Endodermal cell (in vitro differentiated cells): Measurements from ENCODE around the gene THSD4. TPM values are rescaled to one million over a fixed set of nuclear protein-coding genes. Genes with fewer than 3 reads are reported as not detected.

ENCODE experiments used
- DNase-seq: peaks from one replicate; pipeline ENCODE4 v3.0.0-alpha.2; 2017
- H3K27ac ChIP-seq: 2 replicates; pipeline ENCODE4 v1.5.1; 2013; ENCODE audit warnings: mild to moderate bottlenecking, low read depth, low read length, moderate library complexity
- H3K27me3 ChIP-seq: 2 replicates; pipeline ENCODE4 v1.6.1; 2013; ENCODE audit warnings: mild to moderate bottlenecking, low read length, moderate library complexity; ENCODE audit not compliant: insufficient read depth, control insufficient read depth, poor library complexity, severe bottlenecking
- H3K36me3 ChIP-seq: 2 replicates; pipeline ENCODE4 v1.7.0; 2013; ENCODE audit warnings: mild to moderate bottlenecking, low read length, moderate library complexity; ENCODE audit not compliant: control insufficient read depth, insufficient read depth
- H3K4me1 ChIP-seq: one replicate; pipeline ENCODE4 v1.7.0; 2013; ENCODE audit warnings: low read length; ENCODE audit not compliant: control insufficient read depth, insufficient read depth
- H3K4me3 ChIP-seq: 2 replicates; pipeline ENCODE4 v1.5.1; 2013; ENCODE audit warnings: mild to moderate bottlenecking, low read length, moderate library complexity
- H3K9ac ChIP-seq: 2 replicates; pipeline ENCODE4 v1.6.1; 2013; ENCODE audit warnings: mild to moderate bottlenecking, low read length, moderate library complexity; ENCODE audit not compliant: poor library complexity, severe bottlenecking; ENCODE audit errors: extremely low read depth
- H3K9me3 ChIP-seq: 2 replicates; pipeline ENCODE4 v1.6.1; 2013; ENCODE audit warnings: mild to moderate bottlenecking, low read length, moderate library complexity; ENCODE audit not compliant: control insufficient read depth
- H3K27ac Mint-ChIP-seq: 2 replicates; pipeline ENCODE4 v1.8.0; 2020; ENCODE audit warnings: mixed read lengths
- H3K27me3 Mint-ChIP-seq: 2 replicates; pipeline ENCODE4 v1.8.0; 2021; ENCODE audit warnings: mild to moderate bottlenecking, mixed read lengths; ENCODE audit not compliant: insufficient read depth
- H3K36me3 Mint-ChIP-seq: 2 replicates; pipeline ENCODE4 v1.8.0; 2020; ENCODE audit warnings: low read depth, mixed read lengths
- H3K4me1 Mint-ChIP-seq: 2 replicates; pipeline ENCODE4 v1.8.0; 2020; ENCODE audit warnings: mixed read lengths
- H3K4me3 Mint-ChIP-seq: 2 replicates; pipeline ENCODE4 v1.8.0; 2020; ENCODE audit warnings: mild to moderate bottlenecking, moderate library complexity, mixed read lengths
- H3K9me3 Mint-ChIP-seq: 2 replicates; pipeline ENCODE4 v1.8.0; 2020; ENCODE audit warnings: mild to moderate bottlenecking, mixed read lengths
- WGBS, 2 experiments: methylation state at CpG; one replicate each; pipeline versions ENCODE4 v1.1.5 to v1.1.7; 2013; ENCODE audit warnings: missing lambda C conversion rate in 2 of 2, mixed read lengths in 1 of 2; ENCODE audit not compliant: insufficient coverage in 1 of 2, insufficient read length in 1 of 2; 5-methylcytosine and 5-hydroxymethylcytosine counted together
- total RNA-seq, 2 donors: library from RNA; stranded (reverse); fragmentation: NEBNext Ultra II Directional in 1 of 2; extraction: Animal tissue kit (Norgen Biotek cat#: 25700) in 1 of 2; gene quantifications; 2 replicates in 1 of 2; 3 replicates in 1 of 2; pipeline ENCODE4 v1.2.1, GENCODE V29; 2021
- TF ChIP-seq, protein P1 (sequence below): fragments of 200-600 bp; sonication (generic); conservative IDR thresholded peaks from 2 replicates; pipeline ENCODE4 v1.5.0; 2021; ENCODE audit warnings: antibody characterized with exemption, mild to moderate bottlenecking

The THSD4 gene
- total RNA-seq, 2 donors from 2014 or later, result 4.6 to 5.4 TPM

DNA sequence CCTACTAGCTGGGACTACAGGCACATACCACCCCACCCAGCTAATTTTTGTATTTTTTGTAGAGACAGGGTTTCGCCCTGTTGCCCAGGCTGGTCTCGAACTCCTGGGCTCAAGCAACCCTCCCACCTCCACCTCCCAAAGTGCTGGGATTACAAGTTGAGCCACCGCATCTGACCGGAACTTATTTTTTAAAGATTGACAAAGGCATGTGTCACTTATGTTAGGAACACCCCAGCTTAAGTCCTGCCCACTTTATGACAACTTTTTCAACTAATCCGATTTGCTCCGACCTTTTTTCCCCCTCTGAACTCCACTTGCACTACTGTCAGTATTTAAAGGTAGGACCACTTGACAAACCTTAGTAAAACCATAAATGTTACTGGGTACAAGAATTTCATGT is 483.5 kb downstream of the THSD4 start:
- Mint-ChIP-seq H3K4me3 (no peak overlapping the region), H3K27me3 (no peaks in the 10 kb centered on the region), H3K9me3 (peaks cover 14% of the 10 kb centered on the region), H3K27ac (no peak overlapping the region), H3K4me1 (peaks cover 14% of the 10 kb centered on the region), H3K36me3 (no peaks in the 10 kb centered on the region)
- TF ChIP-seq, protein P1, sequence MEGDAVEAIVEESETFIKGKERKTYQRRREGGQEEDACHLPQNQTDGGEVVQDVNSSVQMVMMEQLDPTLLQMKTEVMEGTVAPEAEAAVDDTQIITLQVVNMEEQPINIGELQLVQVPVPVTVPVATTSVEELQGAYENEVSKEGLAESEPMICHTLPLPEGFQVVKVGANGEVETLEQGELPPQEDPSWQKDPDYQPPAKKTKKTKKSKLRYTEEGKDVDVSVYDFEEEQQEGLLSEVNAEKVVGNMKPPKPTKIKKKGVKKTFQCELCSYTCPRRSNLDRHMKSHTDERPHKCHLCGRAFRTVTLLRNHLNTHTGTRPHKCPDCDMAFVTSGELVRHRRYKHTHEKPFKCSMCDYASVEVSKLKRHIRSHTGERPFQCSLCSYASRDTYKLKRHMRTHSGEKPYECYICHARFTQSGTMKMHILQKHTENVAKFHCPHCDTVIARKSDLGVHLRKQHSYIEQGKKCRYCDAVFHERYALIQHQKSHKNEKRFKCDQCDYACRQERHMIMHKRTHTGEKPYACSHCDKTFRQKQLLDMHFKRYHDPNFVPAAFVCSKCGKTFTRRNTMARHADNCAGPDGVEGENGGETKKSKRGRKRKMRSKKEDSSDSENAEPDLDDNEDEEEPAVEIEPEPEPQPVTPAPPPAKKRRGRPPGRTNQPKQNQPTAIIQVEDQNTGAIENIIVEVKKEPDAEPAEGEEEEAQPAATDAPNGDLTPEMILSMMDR, result no peak
- no peak overlapping the region for H3K27ac ChIP-seq
- H3K9ac ChIP-seq, result no peak overlapping the region
- WGBS, 2 experiments, result 87 to 90% methylated on average over 6 of the region's 6 CpGs
- peaks cover 4% of the 10 kb centered on the region for H3K9me3 ChIP-seq
- no peak for DNase-seq
- no peak overlapping the region for H3K4me3 ChIP-seq
- no peaks in the 10 kb centered on the region for H3K4me1 ChIP-seq
- no peaks in the 10 kb centered on the region for H3K36me3 ChIP-seq
- no peaks in the 10 kb centered on the region for H3K27me3 ChIP-seq

DNA sequence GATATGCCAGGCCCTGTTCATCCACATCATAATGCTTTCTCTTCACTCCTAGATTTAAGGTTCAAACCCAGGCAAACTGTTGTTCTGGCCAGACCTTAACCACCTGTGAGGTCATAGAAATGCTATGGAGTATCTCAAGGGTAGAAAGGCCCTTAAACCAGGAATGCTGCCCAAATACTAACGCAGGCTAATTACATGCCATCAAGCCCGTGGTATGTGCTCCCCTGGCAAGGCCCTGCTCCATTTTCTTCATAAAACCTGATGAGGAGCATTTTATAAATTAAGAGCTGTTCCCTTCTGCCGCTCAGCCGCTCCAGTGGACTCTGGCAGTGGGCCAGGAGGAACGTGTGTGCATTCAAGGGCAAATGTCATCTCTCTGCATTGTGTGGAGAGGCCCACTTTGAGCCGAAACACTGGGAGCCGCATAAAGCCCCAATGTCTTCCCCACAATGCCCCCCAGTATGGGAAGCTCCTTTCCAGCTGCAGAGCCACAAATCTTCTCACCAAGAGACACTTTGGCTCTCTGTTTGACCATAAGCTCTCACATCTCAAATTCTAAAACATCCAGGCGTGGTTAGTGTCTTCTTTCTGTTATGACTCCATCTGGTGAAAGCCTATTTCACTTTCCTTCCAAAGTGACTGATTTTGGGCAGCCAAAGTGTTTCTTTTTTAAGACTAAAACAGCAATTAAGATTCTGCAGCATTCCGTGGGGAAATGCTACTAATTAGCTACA is 484.3 kb downstream of the THSD4 start:
- no peaks in the 10 kb centered on the region for H3K27me3 ChIP-seq
- no peaks in the 10 kb centered on the region for H3K36me3 ChIP-seq
- TF ChIP-seq, protein P1, result no peak
- H3K9me3 ChIP-seq, result peaks cover 2% of the 10 kb centered on the region
- DNase-seq, result no peak
- peak overlapping the region; percentile 27 for H3K27ac ChIP-seq
- WGBS, 2 experiments, result 89 to 95% methylated on average over 5 to 9 of the region's 9 CpGs
- Mint-ChIP-seq H3K4me1 (peaks cover 14% of the 10 kb centered on the region), H3K4me3 (no peak overlapping the region), H3K27me3 (no peaks in the 10 kb centered on the region), H3K27ac (peak overlapping the region; percentile 31), H3K36me3 (no peaks in the 10 kb centered on the region), H3K9me3 (peaks cover 13% of the 10 kb centered on the region)
- no peaks in the 10 kb centered on the region for H3K4me1 ChIP-seq
- H3K4me3 ChIP-seq, result no peak overlapping the region
- no peak overlapping the region for H3K9ac ChIP-seq

DNA sequence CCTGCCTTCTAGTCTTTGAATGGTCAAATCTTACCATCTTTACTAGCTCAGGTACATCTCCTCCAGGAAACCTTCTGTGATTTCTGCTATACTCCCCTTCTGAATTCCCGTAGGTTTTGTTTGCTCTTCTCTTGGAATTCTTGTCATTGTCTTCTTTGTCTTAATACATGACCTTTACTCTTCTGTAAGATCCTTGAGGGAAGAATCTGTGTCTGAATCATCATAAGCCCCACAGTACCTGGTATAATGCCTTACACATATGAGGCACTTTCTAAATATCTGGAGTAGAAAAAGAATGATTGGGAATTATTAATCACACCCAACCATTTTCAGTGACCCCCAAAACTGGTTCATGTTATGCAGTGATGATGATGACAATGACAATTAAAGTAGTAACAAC is 485.0 kb downstream of the THSD4 start:
- 88% methylated on average over 1 of the region's 1 CpG; no CpG with 5 or more reads in 1 of the 2 experiments for WGBS, 2 experiments
- no peaks in the 10 kb centered on the region for H3K9me3 ChIP-seq
- Mint-ChIP-seq H3K27ac (no peak overlapping the region), H3K4me3 (no peak overlapping the region), H3K27me3 (no peaks in the 10 kb centered on the region), H3K36me3 (no peaks in the 10 kb centered on the region), H3K4me1 (peaks cover 14% of the 10 kb centered on the region), H3K9me3 (peaks cover 6% of the 10 kb centered on the region)
- no peaks in the 10 kb centered on the region for H3K36me3 ChIP-seq
- H3K4me3 ChIP-seq, result no peak overlapping the region
- no peaks in the 10 kb centered on the region for H3K27me3 ChIP-seq
- no peak for DNase-seq
- no peaks in the 10 kb centered on the region for H3K4me1 ChIP-seq
- no peak overlapping the region for H3K9ac ChIP-seq
- H3K27ac ChIP-seq, result no peak overlapping the region
- TF ChIP-seq, protein P1, result no peak
